ENCODE measurements around the gene NME7.

DNA sequence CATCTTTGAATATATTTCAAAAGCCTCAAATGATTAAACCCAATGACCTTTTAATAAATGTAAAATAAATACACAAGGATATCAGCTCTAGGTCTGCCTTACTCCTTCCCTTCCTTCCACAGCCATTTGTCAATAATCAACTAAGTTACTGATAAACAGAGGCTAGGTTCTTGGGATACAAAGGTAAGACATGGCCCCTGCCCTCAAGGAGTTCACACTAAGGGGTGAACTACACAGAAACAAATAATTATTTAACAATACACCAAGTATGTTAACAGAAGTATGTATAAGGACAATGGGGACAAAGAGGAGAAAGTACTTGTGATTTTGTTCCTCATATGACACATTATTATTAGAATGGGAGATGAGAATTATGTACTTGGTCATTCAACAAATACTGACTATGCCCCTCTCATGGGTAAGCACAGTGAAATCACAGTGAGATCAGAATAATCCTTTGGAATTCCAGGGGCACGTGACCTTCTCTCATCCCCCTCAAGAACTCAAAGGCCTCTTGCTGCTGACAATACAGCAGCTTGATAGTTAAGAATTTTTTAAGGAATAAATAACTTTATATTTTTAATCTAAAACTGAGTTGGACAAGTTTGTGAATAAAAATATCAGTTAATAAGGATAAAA is 220.9 kb downstream of the NME7 start:
- TF ChIP-seq POLR2A (IDR thresholded peaks at IDR 0.05): no peak
- TF ChIP-seq, protein P1, sequence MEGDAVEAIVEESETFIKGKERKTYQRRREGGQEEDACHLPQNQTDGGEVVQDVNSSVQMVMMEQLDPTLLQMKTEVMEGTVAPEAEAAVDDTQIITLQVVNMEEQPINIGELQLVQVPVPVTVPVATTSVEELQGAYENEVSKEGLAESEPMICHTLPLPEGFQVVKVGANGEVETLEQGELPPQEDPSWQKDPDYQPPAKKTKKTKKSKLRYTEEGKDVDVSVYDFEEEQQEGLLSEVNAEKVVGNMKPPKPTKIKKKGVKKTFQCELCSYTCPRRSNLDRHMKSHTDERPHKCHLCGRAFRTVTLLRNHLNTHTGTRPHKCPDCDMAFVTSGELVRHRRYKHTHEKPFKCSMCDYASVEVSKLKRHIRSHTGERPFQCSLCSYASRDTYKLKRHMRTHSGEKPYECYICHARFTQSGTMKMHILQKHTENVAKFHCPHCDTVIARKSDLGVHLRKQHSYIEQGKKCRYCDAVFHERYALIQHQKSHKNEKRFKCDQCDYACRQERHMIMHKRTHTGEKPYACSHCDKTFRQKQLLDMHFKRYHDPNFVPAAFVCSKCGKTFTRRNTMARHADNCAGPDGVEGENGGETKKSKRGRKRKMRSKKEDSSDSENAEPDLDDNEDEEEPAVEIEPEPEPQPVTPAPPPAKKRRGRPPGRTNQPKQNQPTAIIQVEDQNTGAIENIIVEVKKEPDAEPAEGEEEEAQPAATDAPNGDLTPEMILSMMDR (IDR thresholded peaks at IDR 0.05): no peak

Measured in vagina (tissue), 2 donors.